SH-SY5Y (cell line): ENCODE data around the gene SHISA3.

Experiments
- GATA2 ChIP-seq: IDR thresholded peaks from 2 replicates; pipeline ENCODE4 v1.6.1; 2011; ENCODE audit warnings: mild to moderate bottlenecking, low read depth, low read length
- GATA3 ChIP-seq: IDR thresholded peaks from 2 replicates; pipeline ENCODE4 v1.6.1; 2011; ENCODE audit warnings: low read depth, mild to moderate bottlenecking, low read length, moderate library complexity

DNA sequence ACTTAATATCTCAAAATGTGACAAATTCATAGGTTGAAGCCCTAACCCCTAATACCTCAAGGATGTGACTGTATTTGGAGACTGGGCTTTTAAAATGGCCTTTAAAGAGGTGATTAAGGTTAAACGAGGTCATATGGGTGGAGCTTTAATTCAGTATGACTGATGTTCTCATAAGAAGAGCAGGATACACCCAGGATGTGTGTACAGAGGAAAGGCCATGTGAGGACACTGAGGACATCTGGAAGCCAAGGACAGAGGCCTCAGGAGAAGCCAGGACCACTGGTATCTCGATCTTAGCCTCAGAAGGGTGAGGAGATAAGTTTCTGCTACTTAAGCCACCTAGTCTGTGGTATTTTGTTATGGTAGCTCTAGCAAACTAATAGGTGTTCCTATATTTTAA, 49.0 kb upstream of the SHISA3 start:
- TF ChIP-seq GATA3 (no peak), GATA2 (no peak)
